HEK293 (cell line): Measurements from ENCODE around the gene WAPL.

Source experiments
- CTCF ChIP-seq: fragments of 450-650 bp; formaldehyde crosslinking; IDR thresholded peaks from 2 replicates; pipeline ENCODE4 v1.5.1; 2016; ENCODE audit warnings: missing biosample characterization, missing genetic modification characterization
- ZBTB26 ChIP-seq: fragments of 450-650 bp; formaldehyde crosslinking; optimal IDR thresholded peaks from 2 replicates; pipeline ENCODE3; 2016; ENCODE audit warnings: missing biosample characterization, mild to moderate bottlenecking, missing genetic modification characterization
- ZNF146 ChIP-seq: fragments of 450-650 bp; formaldehyde crosslinking; IDR thresholded peaks from 2 replicates; pipeline ENCODE4 v1.5.1; 2016; ENCODE audit warnings: missing biosample characterization, missing genetic modification characterization
- ZNF24 ChIP-seq: fragments of 450-650 bp; formaldehyde crosslinking; IDR thresholded peaks from 2 replicates; pipeline ENCODE4 v1.5.1; 2016; ENCODE audit warnings: missing biosample characterization, missing genetic modification characterization

- TF ChIP-seq ZNF24 (tag by site-specific recombination) (no peak), ZBTB26 (tag by site-specific recombination) (no peak), ZNF146 (tag by site-specific recombination) (no peak), CTCF (tag by site-specific recombination) (no peak)
Measured at GRCh38 chr10:86390337-86391120, 131.1 kb downstream of the WAPL start.
